Common myeloid progenitor, CD34-positive (primary cell): ENCODE measurements around the gene ANGEL1.

Experiments
- CTCF ChIA-PET: fragments of 350-600 bp; sonication (Branson Sonifier 250); formaldehyde crosslinking; loops from one replicate; lab custom pipeline; 2021; ENCODE audit warnings: antibody characterized with exemption; lab: Charles Lee
- POLR2A ChIA-PET: fragments of 350-600 bp; sonication (Branson Sonifier 250); formaldehyde crosslinking; loops from one replicate; lab custom pipeline; 2021; ENCODE audit warnings: antibody characterized with exemption; lab: Charles Lee
- DNase-seq, 3 donors: peaks; one replicate each; pipeline versions ENCODE4 v3.0.0 to v3.0.0-alpha.2; 2013
- H3K27ac ChIP-seq, 2 experiments: 1 replicate in 1 of 2; 2 replicates in 1 of 2; pipeline ENCODE4 v1.7.0; 2013; ENCODE audit warnings: inconsistent platforms in 2 of 2, low read length in 2 of 2, mild to moderate bottlenecking in 2 of 2, low read depth in 1 of 2, moderate library complexity in 1 of 2; ENCODE audit not compliant: severe bottlenecking in 2 of 2, insufficient read depth in 1 of 2, poor library complexity in 1 of 2
- H3K27me3 ChIP-seq, 5 experiments: replicated peaks in 2 of 5; 1 replicate in 3 of 5; 2 replicates in 2 of 5; pipeline versions ENCODE4 v1.6.1 to v1.7.0; 2013; ENCODE audit warnings: low read length in 4 of 5, mild to moderate bottlenecking in 2 of 5, moderate library complexity in 2 of 5, inconsistent platforms in 1 of 5; ENCODE audit not compliant: insufficient read depth in 5 of 5, control insufficient read depth in 4 of 5
- H3K36me3 ChIP-seq, 4 experiments: 1 replicate in 2 of 4; 2 replicates in 2 of 4; pipeline versions ENCODE4 v1.6.1 to v1.7.0; 2013; ENCODE audit warnings: low read length in 3 of 4, control low read depth in 1 of 4, mild to moderate bottlenecking in 1 of 4; ENCODE audit not compliant: control insufficient read depth in 4 of 4, insufficient read depth in 4 of 4
- H3K4me1 ChIP-seq, 4 experiments: 1 replicate in 3 of 4; 2 replicates in 1 of 4; pipeline versions ENCODE4 v1.6.1 to v1.7.1; 2013; ENCODE audit warnings: low read length in 3 of 4, mild to moderate bottlenecking in 3 of 4, control low read depth in 1 of 4, inconsistent platforms in 1 of 4, moderate library complexity in 1 of 4; ENCODE audit not compliant: control insufficient read depth in 4 of 4, insufficient read depth in 4 of 4; ENCODE audit errors: control extremely low read depth in 1 of 4
- H3K4me3 ChIP-seq, 7 experiments: 1 replicate in 4 of 7; 2 replicates in 3 of 7; pipeline versions ENCODE4 v1.5.1 to v1.7.0; 2013; ENCODE audit warnings: mild to moderate bottlenecking in 7 of 7, low read length in 6 of 7, moderate library complexity in 6 of 7, inconsistent platforms in 2 of 7, low read depth in 2 of 7, control low read depth in 1 of 7; ENCODE audit not compliant: insufficient read depth in 4 of 7, control insufficient read depth in 1 of 7; ENCODE audit errors: extremely low read depth in 1 of 7
- H3K9me3 ChIP-seq, 5 experiments: 1 replicate in 4 of 5; 2 replicates in 1 of 5; pipeline versions ENCODE4 v1.6.1 to v1.7.1; 2013; ENCODE audit warnings: low read length in 4 of 5, mild to moderate bottlenecking in 2 of 5, inconsistent platforms in 1 of 5, low read depth in 1 of 5, moderate library complexity in 1 of 5; ENCODE audit not compliant: control insufficient read depth in 4 of 5, insufficient read depth in 2 of 5; ENCODE audit errors: control extremely low read depth in 1 of 5
- WGBS: methylation state at CpG from one replicate; pipeline ENCODE4 v1.1.5; 2013; ENCODE audit not compliant: insufficient coverage; 5-methylcytosine and 5-hydroxymethylcytosine counted together

Gene ANGEL1

GRCh38 chr14:76844223-76844622, 31.5 kb upstream of the ANGEL1 start:
- WGBS: 60% methylated on average over 7 of the region's 9 CpGs
- POLR2A ChIA-PET: no interaction called here
- H3K27ac ChIP-seq: no peak overlapping the region
- H3K27me3 ChIP-seq: no peaks in the 10 kb centered on the region
- CTCF ChIA-PET: interaction anchor here (0.8 kb wide), 1 partner anchor 15 kb away, joined by 3 read pairs; no protein-coding TSS in a partner anchor
- H3K36me3 ChIP-seq: no peaks in the 10 kb centered on the region
- H3K4me3 ChIP-seq: peak overlapping the region in 1 of 7 experiments; percentile 16
- peak; percentile 57 to 82 (median 68) for DNase-seq
- no peaks in the 10 kb centered on the region for H3K9me3 ChIP-seq
- peaks cover 3 to 21% (median 11%) of the 10 kb centered on the region in 4 experiments for H3K4me1 ChIP-seq

- POLR2A ChIA-PET: no interaction called here
- CTCF ChIA-PET: interaction anchor here (1.3 kb wide), 1 partner anchor 26 kb away, joined by 4 read pairs; no protein-coding TSS in a partner anchor
Observed at GRCh38 chr14:76842414-76842813, 29.7 kb upstream of the ANGEL1 start.

GRCh38 chr14:76837524-76837923, 24.8 kb upstream of the ANGEL1 start:
- 88% methylated on average over 5 of the region's 5 CpGs for WGBS

More at GRCh38 chr14:76842414-76842813, 29.7 kb upstream of the ANGEL1 start:
- Histone ChIP-seq H3K4me3 (no peak overlapping the region), H3K27me3 (no peaks in the 10 kb centered on the region), H3K27ac (no peak overlapping the region), H3K4me1 (peaks cover 3 to 21% (median 11%) of the 10 kb centered on the region in 4 experiments), H3K36me3 (no peaks in the 10 kb centered on the region), H3K9me3 (no peaks in the 10 kb centered on the region)
- no peak for DNase-seq

GRCh38 chr14:76836029-76836630, 23.4 kb upstream of the ANGEL1 start:
- Histone ChIP-seq H3K4me3 (no peak overlapping the region), H3K9me3 (peaks cover 0 to 3% (median 0%) of the 10 kb centered on the region in 5 experiments), H3K4me1 (no peaks in the 10 kb centered on the region), H3K36me3 (no peaks in the 10 kb centered on the region), H3K27me3 (no peaks in the 10 kb centered on the region), H3K27ac (no peak overlapping the region)
- WGBS: 94% methylated on average over 11 of the region's 13 CpGs
- no peak for DNase-seq
- ChIA-PET POLR2A (no interaction called here), CTCF (no interaction called here)

More at GRCh38 chr14:76837524-76837923, 24.8 kb upstream of the ANGEL1 start:
- Histone ChIP-seq H3K27me3 (no peaks in the 10 kb centered on the region), H3K4me1 (no peaks in the 10 kb centered on the region), H3K9me3 (no peaks in the 10 kb centered on the region), H3K4me3 (no peak overlapping the region), H3K36me3 (no peaks in the 10 kb centered on the region), H3K27ac (no peak overlapping the region)
- ChIA-PET POLR2A (interaction anchor here (0.8 kb wide), 1 partner anchor 25 kb away, joined by 3 read pairs; the partner anchor contains the start of gene ANGEL1), CTCF (interaction anchor here (0.8 to 1.4 kb wide), 3 partner anchors 9 to 35 kb away, joined by 3 to 4 read pairs (median 3); no protein-coding TSS in a partner anchor)
- no peak for DNase-seq

- Histone ChIP-seq H3K36me3 (no peaks in the 10 kb centered on the region), H3K27me3 (no peaks in the 10 kb centered on the region), H3K4me1 (no peaks in the 10 kb centered on the region), H3K4me3 (no peak overlapping the region), H3K27ac (no peak overlapping the region), H3K9me3 (peaks cover 0 to 3% (median 0%) of the 10 kb centered on the region in 5 experiments)
- ChIA-PET POLR2A (no interaction called here), CTCF (interaction anchor here (1.2 kb wide), 1 partner anchor 41 kb away, joined by 5 read pairs; no protein-coding TSS in a partner anchor)
- 95% methylated on average over 4 of the region's 7 CpGs for WGBS
- DNase-seq: no peak
Observed at GRCh38 chr14:76834241-76834661, 21.6 kb upstream of the ANGEL1 start.

- Histone ChIP-seq H3K9me3 (peaks cover 0 to 3% (median 0%) of the 10 kb centered on the region in 5 experiments), H3K36me3 (no peaks in the 10 kb centered on the region), H3K27me3 (peaks cover 0 to 1% (median 0%) of the 10 kb centered on the region in 5 experiments), H3K27ac (no peak overlapping the region), H3K4me3 (no peak overlapping the region), H3K4me1 (no peaks in the 10 kb centered on the region)
- WGBS: no CpG with 5 or more reads among the region's 2 CpGs
- no peak for DNase-seq
- ChIA-PET CTCF (interaction anchor here (0.8 kb wide), 1 partner anchor 28 kb away, joined by 3 read pairs; no protein-coding TSS in a partner anchor), POLR2A (no interaction called here)
Observed at GRCh38 chr14:76833011-76833410, 20.3 kb upstream of the ANGEL1 start.

- H3K9me3 ChIP-seq: peaks cover 0 to 3% (median 0%) of the 10 kb centered on the region in 5 experiments
- H3K4me3 ChIP-seq: no peak overlapping the region
- WGBS: 100% methylated on average over 1 of the region's 1 CpG
- H3K36me3 ChIP-seq: no peaks in the 10 kb centered on the region
- H3K27me3 ChIP-seq: peaks cover 0 to 1% (median 0%) of the 10 kb centered on the region in 5 experiments
- DNase-seq: no peak
- no peaks in the 10 kb centered on the region for H3K4me1 ChIP-seq
- H3K27ac ChIP-seq: no peak overlapping the region
- CTCF ChIA-PET: interaction anchor here (0.8 kb wide), 1 partner anchor 29 kb away, joined by 3 read pairs; no protein-coding TSS in a partner anchor
- POLR2A ChIA-PET: interaction anchor here (0.6 kb wide), 1 partner anchor 340 kb away, joined by 5 read pairs; no protein-coding TSS in a partner anchor
Observed at GRCh38 chr14:76832503-76832988, 19.9 kb upstream of the ANGEL1 start.
